Common myeloid progenitor, CD34-positive (primary cell): Measurements from ENCODE around the gene PDE4C.

Experiments
- CTCF ChIA-PET: fragments of 350-600 bp; sonication (Branson Sonifier 250); formaldehyde crosslinking; loops from one replicate; lab custom pipeline; 2021; ENCODE audit warnings: antibody characterized with exemption; lab: Charles Lee
- POLR2A ChIA-PET: fragments of 350-600 bp; sonication (Branson Sonifier 250); formaldehyde crosslinking; loops from one replicate; lab custom pipeline; 2021; ENCODE audit warnings: antibody characterized with exemption; lab: Charles Lee
- DNase-seq, 3 donors: peaks; one replicate each; pipeline versions ENCODE4 v3.0.0 to v3.0.0-alpha.2; 2013
- H3K27ac ChIP-seq, 2 experiments: 1 replicate in 1 of 2; 2 replicates in 1 of 2; pipeline ENCODE4 v1.7.0; 2013; ENCODE audit warnings: inconsistent platforms in 2 of 2, low read length in 2 of 2, mild to moderate bottlenecking in 2 of 2, low read depth in 1 of 2, moderate library complexity in 1 of 2; ENCODE audit not compliant: severe bottlenecking in 2 of 2, insufficient read depth in 1 of 2, poor library complexity in 1 of 2
- H3K27me3 ChIP-seq, 5 experiments: replicated peaks in 2 of 5; 1 replicate in 3 of 5; 2 replicates in 2 of 5; pipeline versions ENCODE4 v1.6.1 to v1.7.0; 2013; ENCODE audit warnings: low read length in 4 of 5, mild to moderate bottlenecking in 2 of 5, moderate library complexity in 2 of 5, inconsistent platforms in 1 of 5; ENCODE audit not compliant: insufficient read depth in 5 of 5, control insufficient read depth in 4 of 5
- H3K36me3 ChIP-seq, 4 experiments: 1 replicate in 2 of 4; 2 replicates in 2 of 4; pipeline versions ENCODE4 v1.6.1 to v1.7.0; 2013; ENCODE audit warnings: low read length in 3 of 4, control low read depth in 1 of 4, mild to moderate bottlenecking in 1 of 4; ENCODE audit not compliant: control insufficient read depth in 4 of 4, insufficient read depth in 4 of 4
- H3K4me1 ChIP-seq, 4 experiments: 1 replicate in 3 of 4; 2 replicates in 1 of 4; pipeline versions ENCODE4 v1.6.1 to v1.7.1; 2013; ENCODE audit warnings: low read length in 3 of 4, mild to moderate bottlenecking in 3 of 4, control low read depth in 1 of 4, inconsistent platforms in 1 of 4, moderate library complexity in 1 of 4; ENCODE audit not compliant: control insufficient read depth in 4 of 4, insufficient read depth in 4 of 4; ENCODE audit errors: control extremely low read depth in 1 of 4
- H3K4me3 ChIP-seq, 7 experiments: 1 replicate in 4 of 7; 2 replicates in 3 of 7; pipeline versions ENCODE4 v1.5.1 to v1.7.0; 2013; ENCODE audit warnings: mild to moderate bottlenecking in 7 of 7, low read length in 6 of 7, moderate library complexity in 6 of 7, inconsistent platforms in 2 of 7, low read depth in 2 of 7, control low read depth in 1 of 7; ENCODE audit not compliant: insufficient read depth in 4 of 7, control insufficient read depth in 1 of 7; ENCODE audit errors: extremely low read depth in 1 of 7
- H3K9me3 ChIP-seq, 5 experiments: 1 replicate in 4 of 5; 2 replicates in 1 of 5; pipeline versions ENCODE4 v1.6.1 to v1.7.1; 2013; ENCODE audit warnings: low read length in 4 of 5, mild to moderate bottlenecking in 2 of 5, inconsistent platforms in 1 of 5, low read depth in 1 of 5, moderate library complexity in 1 of 5; ENCODE audit not compliant: control insufficient read depth in 4 of 5, insufficient read depth in 2 of 5; ENCODE audit errors: control extremely low read depth in 1 of 5
- WGBS: methylation state at CpG from one replicate; pipeline ENCODE4 v1.1.5; 2013; ENCODE audit not compliant: insufficient coverage; 5-methylcytosine and 5-hydroxymethylcytosine counted together

The PDE4C gene

DNA sequence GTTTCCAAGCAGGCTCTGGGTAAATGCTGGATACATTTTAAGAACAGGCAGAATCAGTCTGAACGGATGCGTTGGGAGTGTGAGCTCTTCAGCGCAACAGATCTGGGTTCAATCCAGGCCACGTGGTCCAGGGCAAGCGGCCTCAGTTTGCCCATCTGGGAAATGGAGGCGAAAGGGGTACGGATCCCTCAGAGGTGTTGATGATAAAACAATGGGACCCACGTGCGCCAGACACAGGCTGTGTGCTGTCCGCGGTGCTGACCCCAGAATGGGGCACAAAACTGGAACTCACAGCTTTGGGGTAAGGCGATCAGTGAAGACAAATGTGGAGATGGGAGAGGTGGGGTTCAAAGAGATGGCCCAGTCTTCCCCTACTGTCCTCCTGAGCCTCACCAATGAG, 13.1 kb upstream of the PDE4C start:
- peak in 1 of 3 donors; percentile 44 for DNase-seq
- Histone ChIP-seq H3K27me3 (peaks cover 0 to 19% (median 5%) of the 10 kb centered on the region in 5 experiments), H3K4me1 (no peaks in the 10 kb centered on the region), H3K27ac (no peak overlapping the region), H3K4me3 (no peak overlapping the region), H3K36me3 (no peaks in the 10 kb centered on the region), H3K9me3 (no peaks in the 10 kb centered on the region)
- POLR2A ChIA-PET = no interaction called here
- WGBS = 33% methylated on average over 11 of the region's 12 CpGs
- CTCF ChIA-PET = interaction anchor here (1.0 to 2.9 kb wide), 3 partner anchors 14 to 47 kb away, joined by 3 to 20 read pairs (median 8); no protein-coding TSS in a partner anchor

DNA sequence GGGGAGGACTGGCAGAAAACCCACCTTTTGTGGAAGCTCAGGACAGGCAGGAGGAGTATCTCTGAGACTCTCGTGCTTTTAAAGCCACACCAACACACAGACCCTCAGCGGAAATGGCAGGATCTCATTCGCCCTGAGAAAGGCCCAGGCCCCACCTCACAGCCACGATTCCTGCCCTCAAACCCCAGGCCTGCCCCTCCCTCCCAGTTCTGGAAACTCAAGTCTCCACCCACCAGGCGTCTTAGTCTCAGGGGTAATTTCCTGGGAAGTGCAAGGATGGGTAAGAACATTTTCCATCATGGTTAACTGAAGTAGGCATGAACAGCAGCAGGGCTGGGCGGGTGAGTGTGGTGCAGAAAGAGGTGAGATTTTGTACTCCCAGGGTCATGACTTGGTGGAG, 8.0 kb upstream of the PDE4C start:
- CTCF ChIA-PET = interaction anchor here (0.6 to 1.2 kb wide), 2 partner anchors 26 to 1987 kb away, joined by 3 to 5 read pairs; no protein-coding TSS in a partner anchor
- POLR2A ChIA-PET = no interaction called here
- H3K27ac ChIP-seq = no peak overlapping the region
- peaks cover 0 to 60% (median 23%) of the 10 kb centered on the region in 5 experiments for H3K27me3 ChIP-seq
- DNase-seq = no peak
- no peak overlapping the region for H3K4me3 ChIP-seq
- WGBS = 50% methylated on average over 4 of the region's 6 CpGs
- H3K9me3 ChIP-seq = peaks cover 0 to 13% (median 6%) of the 10 kb centered on the region in 5 experiments
- H3K36me3 ChIP-seq = no peaks in the 10 kb centered on the region
- H3K4me1 ChIP-seq = peaks cover 0 to 11% (median 7%) of the 10 kb centered on the region in 4 experiments

DNA sequence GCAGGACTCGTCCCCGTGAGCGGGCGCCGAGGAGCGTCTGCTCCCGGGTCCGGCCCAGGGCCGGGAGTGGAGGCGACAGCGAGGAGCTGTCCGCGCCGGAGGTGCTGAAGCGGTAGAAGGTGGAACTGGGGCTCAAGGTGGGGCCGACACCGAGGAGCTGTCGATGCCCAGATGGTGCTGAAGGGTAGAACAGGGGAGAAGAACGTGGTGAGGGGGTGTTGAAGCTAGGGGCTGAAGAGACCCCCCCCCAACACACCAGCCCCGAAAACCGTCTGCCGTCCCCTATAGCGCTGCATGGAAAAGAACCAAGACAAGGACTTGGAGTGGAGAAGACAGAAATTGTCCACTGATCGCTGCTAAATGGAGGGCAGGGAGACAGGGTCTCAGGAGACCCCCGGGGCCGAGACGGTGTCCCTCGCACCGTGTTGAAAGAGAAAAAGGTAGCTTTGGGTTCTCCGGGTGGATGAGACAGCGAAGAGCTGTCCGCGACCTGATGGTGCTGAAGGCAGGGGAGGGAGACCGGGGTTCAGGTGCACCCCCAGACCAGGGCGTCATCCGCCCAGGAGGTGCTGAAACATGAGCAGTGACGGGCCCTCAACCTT, 7.1 kb upstream of the PDE4C start:
- no peak overlapping the region for H3K4me3 ChIP-seq
- peaks cover 0 to 11% (median 7%) of the 10 kb centered on the region in 4 experiments for H3K4me1 ChIP-seq
- H3K27ac ChIP-seq = no peak overlapping the region
- no peaks in the 10 kb centered on the region for H3K36me3 ChIP-seq
- H3K27me3 ChIP-seq = peaks cover 0 to 58% (median 23%) of the 10 kb centered on the region in 5 experiments
- ChIA-PET POLR2A (interaction anchor here (0.6 kb wide), 1 partner anchor 9 kb away, joined by 3 read pairs; no protein-coding TSS in a partner anchor), CTCF (interaction anchor here (0.7 to 1.8 kb wide), 7 partner anchors 9 to 50 kb away, joined by 3 to 7 read pairs (median 4); a partner anchor contains a TSS)
- H3K9me3 ChIP-seq = peaks cover 0 to 13% (median 6%) of the 10 kb centered on the region in 5 experiments
- WGBS = 18% methylated on average over 30 of the region's 37 CpGs
- peak; percentile 47 to 78 (median 74) for DNase-seq

DNA sequence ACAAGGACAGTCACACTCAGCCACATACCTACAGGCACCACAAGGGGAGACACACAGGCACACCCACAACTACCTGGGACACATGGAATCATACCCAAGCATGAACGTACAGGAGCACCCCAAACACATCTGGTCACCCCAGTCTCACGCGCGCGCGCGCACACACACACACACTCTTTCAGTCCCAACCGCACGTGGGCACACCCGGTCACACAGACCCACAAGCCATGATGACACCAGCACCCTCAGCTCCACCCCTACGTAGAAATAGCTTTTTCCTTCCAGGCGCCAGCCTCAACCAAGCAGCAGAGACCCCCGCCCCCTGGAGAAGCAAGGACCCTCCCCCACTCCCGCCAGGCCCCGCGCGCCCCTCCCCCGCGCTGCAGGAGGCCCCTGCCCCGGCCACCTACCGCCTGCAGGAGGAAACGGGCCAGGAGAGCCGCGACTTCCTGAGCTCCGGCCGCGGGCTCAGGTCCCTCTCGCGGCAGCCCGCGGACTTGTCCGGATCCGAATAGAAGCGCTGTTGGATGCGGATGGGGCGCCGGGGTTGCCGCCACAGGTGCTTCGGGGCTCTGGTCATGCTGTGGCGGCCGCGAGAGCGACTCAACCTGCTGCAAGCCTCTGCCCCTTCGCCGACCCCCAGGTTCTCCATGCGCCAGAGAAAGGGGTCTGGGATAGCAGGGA, 6.4 kb upstream of the PDE4C start:
- POLR2A ChIA-PET = interaction anchor here (0.6 to 0.7 kb wide), 3 partner anchors 9 to 24 kb away, joined by 3 to 4 read pairs (median 3); no protein-coding TSS in a partner anchor
- CTCF ChIA-PET = interaction anchor here (0.8 to 1.8 kb wide), 10 partner anchors 8 to 49 kb away, joined by 3 to 8 read pairs (median 4); a partner anchor contains a TSS
- WGBS = 5% methylated on average over 35 of the region's 46 CpGs

DNA sequence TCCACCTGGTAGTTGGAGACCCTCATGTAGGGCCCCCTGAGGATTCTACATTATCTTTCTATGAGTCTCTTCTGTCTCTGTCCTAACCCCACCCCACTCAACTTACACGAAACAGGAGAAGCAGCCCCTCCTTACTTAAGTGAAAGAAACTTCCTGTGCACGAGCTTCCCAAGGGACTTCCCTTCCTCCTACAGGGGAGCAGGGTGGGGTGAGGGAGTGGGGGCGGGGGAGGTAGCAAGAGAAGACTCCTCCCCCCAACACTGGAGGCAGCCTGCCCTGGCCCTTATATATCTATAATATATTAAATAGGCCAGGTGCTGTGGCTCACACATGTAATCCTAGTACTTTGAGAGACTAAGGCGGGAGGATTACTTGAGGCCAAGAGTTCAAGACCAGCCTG, 5.5 kb upstream of the PDE4C start:
- no peak for DNase-seq
- POLR2A ChIA-PET = interaction anchor here (0.6 kb wide), 1 partner anchor 48 kb away, joined by 4 read pairs; no protein-coding TSS in a partner anchor
- peaks cover 0 to 74% (median 28%) of the 10 kb centered on the region in 5 experiments for H3K27me3 ChIP-seq

More for the DNA sequence above, 6.4 kb upstream of the PDE4C start:
- H3K27ac ChIP-seq = no peak overlapping the region
- DNase-seq = peak in 2 of 3 donors; percentile 33 to 36
- no peaks in the 10 kb centered on the region for H3K36me3 ChIP-seq
- H3K27me3 ChIP-seq = peaks cover 0 to 65% (median 23%) of the 10 kb centered on the region in 5 experiments
- no peak overlapping the region for H3K4me3 ChIP-seq
- H3K4me1 ChIP-seq = peaks cover 0 to 11% (median 7%) of the 10 kb centered on the region in 4 experiments
- peaks cover 0 to 13% (median 6%) of the 10 kb centered on the region in 5 experiments for H3K9me3 ChIP-seq

DNA sequence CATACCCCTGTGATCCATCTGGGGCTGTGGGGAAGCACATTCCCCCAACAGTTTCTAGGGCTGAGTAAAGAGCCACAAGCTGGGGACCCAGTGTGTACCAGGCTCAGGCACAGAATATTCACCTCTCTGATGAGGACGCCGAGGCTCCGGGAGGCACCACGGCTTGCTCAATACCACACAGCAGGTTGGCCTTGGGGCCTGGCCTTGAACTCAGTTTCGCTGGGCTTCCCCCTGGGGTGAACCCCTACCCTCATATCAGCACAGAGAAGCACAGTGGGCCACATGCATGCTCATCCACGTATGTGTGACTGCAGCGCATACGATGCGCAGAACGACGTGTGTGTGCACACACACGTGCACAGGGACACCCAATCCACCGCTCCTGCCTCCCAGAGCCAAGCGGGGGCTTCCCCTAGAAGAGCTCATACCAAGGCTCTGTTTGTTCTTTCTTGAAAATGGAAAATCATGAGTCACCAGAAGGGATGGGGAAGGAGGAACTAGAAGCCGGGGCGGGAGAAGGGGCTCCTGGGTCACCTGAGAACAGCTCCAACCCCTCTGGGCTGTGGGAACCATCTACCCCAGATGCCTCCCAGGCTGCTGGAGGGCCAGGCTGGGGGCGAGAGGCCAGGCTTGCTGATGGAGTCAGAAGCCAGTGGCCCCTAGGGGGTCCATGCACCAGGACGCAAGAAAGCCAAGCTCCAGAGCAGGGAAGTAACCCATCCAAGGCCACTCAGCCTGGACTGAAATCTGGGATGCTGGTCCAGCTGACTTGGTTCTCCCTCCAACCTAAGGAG, 4.9 kb upstream of the PDE4C start:
- Histone ChIP-seq H3K27ac (no peak overlapping the region), H3K36me3 (no peaks in the 10 kb centered on the region), H3K4me3 (no peak overlapping the region), H3K27me3 (peaks cover 0 to 80% (median 28%) of the 10 kb centered on the region in 5 experiments), H3K4me1 (peaks cover 0 to 16% (median 7%) of the 10 kb centered on the region in 4 experiments), H3K9me3 (peaks cover 0 to 13% (median 6%) of the 10 kb centered on the region in 5 experiments)
- WGBS = 46% methylated on average over 18 of the region's 18 CpGs
- peak; percentile 25 to 68 (median 58) for DNase-seq
- POLR2A ChIA-PET = no interaction called here
- CTCF ChIA-PET = interaction anchor here (0.7 to 1.9 kb wide), 9 partner anchors 9 to 98 kb away, joined by 3 to 8 read pairs (median 4); no protein-coding TSS in a partner anchor

More for the DNA sequence above, 5.5 kb upstream of the PDE4C start:
- WGBS = 100% methylated on average over 1 of the region's 4 CpGs
- no peaks in the 10 kb centered on the region for H3K36me3 ChIP-seq
- H3K9me3 ChIP-seq = peaks cover 0 to 13% (median 6%) of the 10 kb centered on the region in 5 experiments
- no peak overlapping the region for H3K4me3 ChIP-seq
- no peak overlapping the region for H3K27ac ChIP-seq
- CTCF ChIA-PET = interaction anchor here (0.7 to 1.9 kb wide), 7 partner anchors 9 to 97 kb away, joined by 3 to 8 read pairs (median 3); no protein-coding TSS in a partner anchor
- H3K4me1 ChIP-seq = peaks cover 0 to 11% (median 7%) of the 10 kb centered on the region in 4 experiments
